Activated CD8-positive, alpha-beta memory T cell treated with anti-CD3 and anti-CD28 coated beads, Interleukin-2, amount 10 ng/mL, durations not matched to agents 7 days and 5 days (primary cell): ENCODE results near the gene SH3RF1. TPM values are rescaled to one million over a fixed set of nuclear protein-coding genes. Genes with fewer than 3 reads are reported as not detected.

Experiments
- ATAC-seq: fragments of 150-1000 bp; cut with Tn5 transposase; one replicate; pipeline ENCODE4 v1.10.0; 2021; ENCODE audit warnings: moderate library complexity
- CTCF ChIA-PET: fragments of 350-600 bp; sonication (Branson Sonifier 250); formaldehyde crosslinking; loops from one replicate; lab custom pipeline; 2021; ENCODE audit warnings: antibody characterized with exemption; lab: Charles Lee
- DNase-seq: peaks from one replicate; pipeline ENCODE4 v3.0.0-alpha.2; 2020
- H3K27ac Mint-ChIP-seq: one replicate; pipeline ENCODE4 v1.8.0; 2021; ENCODE audit warnings: mild to moderate bottlenecking, mixed read lengths
- H3K27me3 Mint-ChIP-seq: one replicate; pipeline ENCODE4 v1.8.0; 2021; ENCODE audit warnings: mixed read lengths
- H3K36me3 Mint-ChIP-seq: one replicate; pipeline ENCODE4 v1.8.0; 2021; ENCODE audit warnings: mild to moderate bottlenecking, mixed read lengths
- H3K4me1 Mint-ChIP-seq: one replicate; pipeline ENCODE4 v1.8.0; 2021; ENCODE audit warnings: mixed read lengths
- H3K4me3 Mint-ChIP-seq: one replicate; pipeline ENCODE4 v1.8.0; 2021; ENCODE audit warnings: mild to moderate bottlenecking, moderate library complexity, mixed read lengths
- H3K9me3 Mint-ChIP-seq: one replicate; pipeline ENCODE4 v1.8.0; 2022; ENCODE audit warnings: low read depth, mixed read lengths
- total RNA-seq, 2 experiments: library from RNA; stranded (reverse); gene quantifications; one replicate each; pipeline ENCODE4 v1.2.3, GENCODE V29; 2021

The SH3RF1 gene
- total RNA-seq, 2 experiments from 2014 or later = 0.35 TPM; not detected in 1

- Mint-ChIP-seq H3K4me1 (no peaks in the 10 kb centered on the region), H3K27me3 (no peaks in the 10 kb centered on the region), H3K36me3 (no peaks in the 10 kb centered on the region), H3K9me3 (no peaks in the 10 kb centered on the region), H3K4me3 (no peak overlapping the region), H3K27ac (no peak overlapping the region)
- DNase-seq (no peak), ATAC-seq (no peak)
- CTCF ChIA-PET = no interaction called here
Measured at GRCh38 chr4:169060391-169061091, 210.2 kb downstream of the SH3RF1 start.

DNA sequence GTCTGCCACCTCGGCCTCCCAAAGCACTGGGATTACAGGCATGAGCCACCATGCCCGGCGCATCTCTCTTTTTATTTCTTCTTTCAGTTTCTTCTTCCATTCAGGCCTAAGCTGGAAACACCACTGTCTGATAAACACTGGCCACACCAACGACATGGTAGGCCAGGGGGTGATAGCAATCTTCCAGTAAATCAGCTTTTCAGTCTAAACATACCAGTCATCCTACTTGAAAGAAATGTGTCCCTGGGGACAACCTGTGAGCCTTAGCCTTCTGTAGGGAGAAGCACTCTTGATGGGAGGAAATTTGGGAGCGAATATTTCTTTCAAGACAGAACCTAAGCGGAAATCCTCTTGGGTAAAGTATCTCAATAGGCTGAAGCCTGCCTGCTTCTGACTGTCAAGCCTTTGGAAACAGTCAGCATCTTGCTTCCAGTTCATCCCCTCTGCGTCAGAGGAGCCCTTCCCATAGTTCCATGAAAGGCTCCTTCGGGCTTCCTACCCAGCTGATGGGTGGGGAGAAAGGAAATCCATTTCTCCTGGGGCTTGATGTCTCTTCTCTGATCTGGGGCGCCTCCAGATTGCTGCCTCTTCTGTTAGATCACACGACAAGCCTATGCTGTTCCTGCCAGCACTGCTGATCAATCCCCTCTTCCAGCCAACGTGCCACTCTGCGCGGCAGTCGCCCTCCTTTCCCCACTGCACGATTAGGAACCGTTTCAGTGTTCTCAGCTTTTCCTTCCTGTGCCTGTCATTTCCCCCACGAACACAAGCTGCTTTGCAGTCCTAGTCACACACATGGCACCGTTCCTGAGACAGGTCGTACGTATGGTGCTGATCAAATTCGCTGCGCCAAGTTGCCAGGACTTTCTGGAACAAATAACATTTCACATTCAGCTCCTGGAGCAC is 211.2 kb downstream of the SH3RF1 start:
- Mint-ChIP-seq H3K36me3 (no peaks in the 10 kb centered on the region), H3K27ac (no peak overlapping the region), H3K27me3 (no peaks in the 10 kb centered on the region), H3K9me3 (no peaks in the 10 kb centered on the region), H3K4me3 (no peak overlapping the region), H3K4me1 (no peaks in the 10 kb centered on the region)
- ATAC-seq (no peak), DNase-seq (no peak)
- CTCF ChIA-PET = no interaction called here

DNA sequence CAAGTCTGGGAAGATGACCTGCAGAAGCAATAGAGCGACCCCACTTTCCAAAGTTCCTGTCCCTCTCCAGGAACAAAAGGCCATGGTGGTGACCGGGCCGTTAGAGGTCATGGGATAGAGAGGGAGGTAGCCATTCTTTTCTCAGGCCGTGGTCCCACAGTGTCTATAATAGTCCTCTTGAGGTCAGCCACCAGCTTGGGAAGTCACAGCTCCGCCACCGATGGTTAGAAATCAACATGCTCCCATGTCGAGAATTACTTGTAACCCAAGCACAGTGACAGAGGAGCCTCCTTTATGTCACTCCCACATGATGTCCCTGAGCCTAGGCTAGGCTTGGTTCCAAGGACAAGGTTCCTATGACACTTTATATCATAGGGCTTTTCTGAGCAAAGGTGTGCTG is 212.4 kb downstream of the SH3RF1 start:
- DNase-seq = no peak
- Mint-ChIP-seq H3K4me3 (no peak overlapping the region), H3K36me3 (no peaks in the 10 kb centered on the region), H3K9me3 (no peaks in the 10 kb centered on the region), H3K27me3 (no peaks in the 10 kb centered on the region), H3K27ac (no peak overlapping the region), H3K4me1 (no peaks in the 10 kb centered on the region)
- CTCF ChIA-PET = no interaction called here
- ATAC-seq = no peak

GRCh38 chr4:169054879-169055278 is 215.9 kb downstream of the SH3RF1 start:
- CTCF ChIA-PET = interaction anchor here (0.7 kb wide), 1 partner anchor 80 kb away, joined by 3 read pairs; no protein-coding TSS in a partner anchor
- Mint-ChIP-seq H3K27ac (no peak overlapping the region), H3K36me3 (no peaks in the 10 kb centered on the region), H3K4me3 (no peak overlapping the region), H3K4me1 (no peaks in the 10 kb centered on the region), H3K9me3 (no peaks in the 10 kb centered on the region), H3K27me3 (no peaks in the 10 kb centered on the region)
- DNase-seq (no peak), ATAC-seq (no peak)

- CTCF ChIA-PET = no interaction called here
- H3K9me3 Mint-ChIP-seq = no peaks in the 10 kb centered on the region
Measured at GRCh38 chr4:169052594-169052945, 218.2 kb downstream of the SH3RF1 start.

DNA sequence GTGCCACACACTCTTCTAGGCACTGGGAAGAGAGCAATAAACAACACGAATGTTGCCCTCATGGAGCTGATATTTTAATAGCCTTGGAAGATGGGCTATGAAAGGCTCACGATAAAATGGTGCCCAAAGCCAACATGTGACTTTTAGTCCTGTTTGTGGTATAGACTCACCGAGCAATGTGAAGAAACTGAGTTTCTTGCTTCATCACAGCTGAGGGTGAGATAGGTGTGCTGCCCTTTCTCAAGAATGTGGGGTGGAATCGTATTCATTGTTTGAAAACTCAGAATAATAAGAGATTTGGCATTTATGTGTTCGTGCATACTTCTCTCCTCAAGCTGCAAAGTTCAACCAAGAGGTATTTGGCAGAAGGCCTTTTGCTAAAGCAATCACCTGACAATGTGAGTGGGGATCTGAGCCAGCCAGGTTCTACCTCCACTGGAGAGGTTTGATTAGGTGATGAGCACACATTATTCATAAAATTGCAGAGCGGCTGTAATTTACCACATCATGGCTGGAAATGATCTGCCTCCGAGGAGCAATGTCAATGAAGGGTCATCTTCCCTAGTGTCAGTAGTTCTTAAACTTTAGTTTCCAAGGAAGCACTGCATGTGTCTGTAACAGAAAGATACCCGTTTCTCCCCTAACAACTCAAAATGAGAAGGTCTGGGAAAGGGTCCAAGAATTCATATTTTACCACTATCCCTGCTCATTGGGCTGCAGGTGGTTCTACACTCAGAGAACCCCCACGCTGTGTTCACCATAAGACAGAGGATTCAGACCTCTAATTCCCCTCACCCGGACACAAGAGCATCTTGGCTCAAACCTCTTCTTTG is 218.8 kb downstream of the SH3RF1 start:
- no peaks in the 10 kb centered on the region for H3K9me3 Mint-ChIP-seq
- no peaks in the 10 kb centered on the region for H3K4me1 Mint-ChIP-seq
- no peak overlapping the region for H3K27ac Mint-ChIP-seq
- ATAC-seq (no peak), DNase-seq (no peak)
- no peaks in the 10 kb centered on the region for H3K36me3 Mint-ChIP-seq
- CTCF ChIA-PET = no interaction called here
- H3K27me3 Mint-ChIP-seq = no peaks in the 10 kb centered on the region
- no peak overlapping the region for H3K4me3 Mint-ChIP-seq

More at GRCh38 chr4:169052594-169052945, 218.2 kb downstream of the SH3RF1 start:
- DNase-seq (no peak), ATAC-seq (no peak)
- Mint-ChIP-seq H3K27me3 (no peaks in the 10 kb centered on the region), H3K4me1 (no peaks in the 10 kb centered on the region), H3K36me3 (no peaks in the 10 kb centered on the region), H3K4me3 (no peak overlapping the region), H3K27ac (no peak overlapping the region)

GRCh38 chr4:169050881-169051760 is 219.6 kb downstream of the SH3RF1 start:
- no peak overlapping the region for H3K4me3 Mint-ChIP-seq
- no peak overlapping the region for H3K27ac Mint-ChIP-seq
- ATAC-seq (no peak), DNase-seq (no peak)
- H3K9me3 Mint-ChIP-seq = no peaks in the 10 kb centered on the region
- no peaks in the 10 kb centered on the region for H3K36me3 Mint-ChIP-seq
- H3K4me1 Mint-ChIP-seq = no peaks in the 10 kb centered on the region
- H3K27me3 Mint-ChIP-seq = no peaks in the 10 kb centered on the region
- CTCF ChIA-PET = no interaction called here

GRCh38 chr4:169050284-169050683 is 220.5 kb downstream of the SH3RF1 start:
- H3K27me3 Mint-ChIP-seq = no peaks in the 10 kb centered on the region
- no peak for ATAC-seq
- no peak for DNase-seq
- no peak overlapping the region for H3K27ac Mint-ChIP-seq
- H3K9me3 Mint-ChIP-seq = no peaks in the 10 kb centered on the region
- no peaks in the 10 kb centered on the region for H3K4me1 Mint-ChIP-seq
- no peaks in the 10 kb centered on the region for H3K36me3 Mint-ChIP-seq
- CTCF ChIA-PET = no interaction called here
- no peak overlapping the region for H3K4me3 Mint-ChIP-seq

- Mint-ChIP-seq H3K27me3 (no peaks in the 10 kb centered on the region), H3K36me3 (no peaks in the 10 kb centered on the region), H3K27ac (no peak overlapping the region), H3K4me1 (no peaks in the 10 kb centered on the region), H3K9me3 (no peaks in the 10 kb centered on the region), H3K4me3 (no peak overlapping the region)
- CTCF ChIA-PET = no interaction called here
- DNase-seq (no peak), ATAC-seq (no peak)
Measured at GRCh38 chr4:169048868-169049414, 221.8 kb downstream of the SH3RF1 start.

DNA sequence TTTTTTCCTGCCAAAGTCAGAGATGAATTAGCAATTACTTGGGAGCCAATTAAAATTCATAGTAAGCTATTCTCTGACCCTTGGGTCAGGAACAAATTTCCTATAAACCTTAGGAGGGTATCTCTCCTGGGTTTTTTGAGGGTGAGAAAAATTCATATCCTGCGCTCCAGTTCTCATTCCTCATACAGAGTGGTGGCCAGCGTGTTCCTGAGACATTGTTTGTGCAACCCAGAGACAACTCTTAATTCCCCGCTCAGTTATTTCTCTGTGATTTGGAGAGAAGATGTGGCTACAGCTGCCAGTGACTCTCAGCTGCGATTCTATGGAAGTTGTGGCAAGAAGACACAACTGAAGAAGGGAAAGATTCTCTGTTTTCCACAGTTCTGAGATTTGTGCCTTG is 222.8 kb downstream of the SH3RF1 start:
- no peaks in the 10 kb centered on the region for H3K4me1 Mint-ChIP-seq
- CTCF ChIA-PET = no interaction called here
- H3K27me3 Mint-ChIP-seq = no peaks in the 10 kb centered on the region
- ATAC-seq (no peak), DNase-seq (no peak)
- H3K36me3 Mint-ChIP-seq = no peaks in the 10 kb centered on the region
- no peak overlapping the region for H3K27ac Mint-ChIP-seq
- no peak overlapping the region for H3K4me3 Mint-ChIP-seq
- no peaks in the 10 kb centered on the region for H3K9me3 Mint-ChIP-seq

- no peaks in the 10 kb centered on the region for H3K36me3 Mint-ChIP-seq
- no peak overlapping the region for H3K27ac Mint-ChIP-seq
- CTCF ChIA-PET = no interaction called here
- ATAC-seq (no peak), DNase-seq (no peak)
- H3K9me3 Mint-ChIP-seq = no peaks in the 10 kb centered on the region
- no peak overlapping the region for H3K4me3 Mint-ChIP-seq
- H3K4me1 Mint-ChIP-seq = no peaks in the 10 kb centered on the region
- H3K27me3 Mint-ChIP-seq = no peaks in the 10 kb centered on the region
Measured at GRCh38 chr4:169045862-169046584, 224.7 kb downstream of the SH3RF1 start.
